WTC11 (cell line): ENCODE measurements around the gene ZNF277. TPM values are rescaled to one million over a fixed set of nuclear protein-coding genes. Genes with fewer than 3 reads are reported as not detected.
A peak's percentile ranks its signal among the peaks of the same experiment; 100 is the strongest.

Source experiments
- ATAC-seq: fragments of 200-7000 bp; cut with Tn5 transposase; 2 replicates; pipeline ENCODE4 v1.10.0; 2021; ENCODE audit warnings: mild to moderate bottlenecking, moderate library complexity
- CTCF ChIA-PET: fragments of 300-600 bp; sonication (Branson Sonifier 250); formaldehyde crosslinking; loops from one replicate; lab custom pipeline; 2021; ENCODE audit warnings: antibody characterized with exemption; lab: Charles Lee
- POLR2A ChIA-PET: fragments of 350-600 bp; sonication (Branson Sonifier 250); formaldehyde crosslinking; loops from one replicate; lab custom pipeline; 2021; ENCODE audit warnings: antibody characterized with exemption; lab: Charles Lee
- DNase-seq: peaks from one replicate; pipeline ENCODE4 v3.0.0; 2021; ENCODE audit warnings: low spot score
- H3K27ac Mint-ChIP-seq: 2 replicates; pipeline ENCODE4 v1.8.0; 2021; ENCODE audit warnings: mixed read lengths
- H3K27me3 Mint-ChIP-seq: 2 replicates; pipeline ENCODE4 v1.8.0; 2021; ENCODE audit warnings: low read depth, mild to moderate bottlenecking, moderate library complexity, mixed read lengths
- H3K36me3 Mint-ChIP-seq: 2 replicates; pipeline ENCODE4 v1.8.0; 2021; ENCODE audit warnings: mixed read lengths
- H3K4me1 Mint-ChIP-seq: 2 replicates; pipeline ENCODE4 v1.8.0; 2022; ENCODE audit warnings: mixed read lengths
- H3K4me3 Mint-ChIP-seq: 2 replicates; pipeline ENCODE4 v1.8.0; 2021; ENCODE audit warnings: mild to moderate bottlenecking, moderate library complexity, mixed read lengths
- H3K9me3 Mint-ChIP-seq: 2 replicates; pipeline ENCODE4 v1.8.0; 2021; ENCODE audit warnings: mixed read lengths
- AR ChIP-seq: fragments of 250-450 bp; sonication (Bioruptor Pico); IDR thresholded peaks from 2 replicates; pipeline ENCODE4 v1.9.0; 2021; ENCODE audit warnings: mild to moderate bottlenecking
- E2F4 ChIP-seq: sonication (generic); formaldehyde crosslinking; IDR thresholded peaks from 2 replicates; pipeline ENCODE4 v1.8.1; 2022; ENCODE audit warnings: low read depth, mild to moderate bottlenecking, moderate library complexity, missing genetic modification reagents, borderline replicate concordance
- E2F5 ChIP-seq: sonication (generic); formaldehyde crosslinking; IDR thresholded peaks from 2 replicates; pipeline ENCODE4 v1.8.1; 2022; ENCODE audit warnings: mild to moderate bottlenecking, moderate library complexity, missing genetic modification reagents
- ESRRA ChIP-seq: sonication (generic); formaldehyde crosslinking; IDR thresholded peaks from 2 replicates; pipeline ENCODE4 v1.8.1; 2022; ENCODE audit warnings: mild to moderate bottlenecking, missing genetic modification reagents, borderline replicate concordance
- JUN ChIP-seq: sonication (generic); formaldehyde crosslinking; IDR thresholded peaks from 2 replicates; pipeline ENCODE4 v1.8.0; 2023; ENCODE audit warnings: mild to moderate bottlenecking, missing genetic modification reagents
- MXD4 ChIP-seq: fragments of 250-450 bp; sonication (Bioruptor Pico); IDR thresholded peaks from 2 replicates; pipeline ENCODE4 v1.8.0; 2021; ENCODE audit warnings: mild to moderate bottlenecking, moderate library complexity, borderline replicate concordance
- NFYB ChIP-seq: sonication (generic); formaldehyde crosslinking; conservative IDR thresholded peaks from 2 replicates; pipeline ENCODE4 v1.8.0; 2022; ENCODE audit warnings: low read depth, missing genetic modification reagents
- PRDM15 ChIP-seq: sonication (generic); formaldehyde crosslinking; IDR thresholded peaks from 2 replicates; pipeline ENCODE4 v1.8.0; 2022; ENCODE audit warnings: missing genetic modification reagents
- PREB ChIP-seq: sonication (generic); formaldehyde crosslinking; IDR thresholded peaks from 2 replicates; pipeline ENCODE4 v1.8.1; 2022; ENCODE audit warnings: mild to moderate bottlenecking, missing genetic modification reagents, moderate library complexity, borderline replicate concordance
- PRRX2 ChIP-seq: fragments of 250-450 bp; sonication (Bioruptor Pico); IDR thresholded peaks from 2 replicates; pipeline ENCODE4 v1.8.0; 2021; ENCODE audit warnings: mild to moderate bottlenecking
- RELA ChIP-seq: sonication (generic); formaldehyde crosslinking; IDR thresholded peaks from 2 replicates; pipeline ENCODE4 v1.8.1; 2022; ENCODE audit warnings: missing genetic modification reagents, mild to moderate bottlenecking, borderline replicate concordance
- SMAD4 ChIP-seq: sonication (generic); formaldehyde crosslinking; IDR thresholded peaks from 2 replicates; pipeline ENCODE4 v1.8.0; 2022; ENCODE audit warnings: mild to moderate bottlenecking, missing genetic modification reagents
- SOX15 ChIP-seq: fragments of 250-450 bp; sonication (Bioruptor Pico); IDR thresholded peaks from 2 replicates; pipeline ENCODE4 v1.9.0; 2021; ENCODE audit warnings: mild to moderate bottlenecking
- SP1 ChIP-seq: sonication (generic); formaldehyde crosslinking; conservative IDR thresholded peaks from 2 replicates; pipeline ENCODE4 v1.8.1; 2022; ENCODE audit warnings: missing genetic modification reagents
- STAT6 ChIP-seq: sonication (generic); formaldehyde crosslinking; conservative IDR thresholded peaks from 2 replicates; pipeline ENCODE4 v1.8.1; 2023; ENCODE audit warnings: mild to moderate bottlenecking, low read depth, missing genetic modification reagents, moderate library complexity
- TEAD4 ChIP-seq: sonication (generic); formaldehyde crosslinking; IDR thresholded peaks from 2 replicates; pipeline ENCODE4 v1.8.0; 2022; ENCODE audit warnings: mild to moderate bottlenecking, missing genetic modification reagents
- TP53 ChIP-seq: sonication (generic); formaldehyde crosslinking; IDR thresholded peaks from 2 replicates; pipeline ENCODE4 v1.8.1; 2023; ENCODE audit warnings: mild to moderate bottlenecking, missing genetic modification reagents
- ZNF263 ChIP-seq: sonication (generic); formaldehyde crosslinking; IDR thresholded peaks from 2 replicates; pipeline ENCODE4 v1.8.1; 2022; ENCODE audit warnings: low read depth, mild to moderate bottlenecking, moderate library complexity, missing genetic modification reagents
- ZNF396 ChIP-seq: fragments of 250-450 bp; sonication (Bioruptor Pico); IDR thresholded peaks from 2 replicates; pipeline ENCODE4 v1.8.0; 2021; ENCODE audit warnings: mild to moderate bottlenecking, moderate library complexity, borderline replicate concordance
- ZNF416 ChIP-seq: fragments of 250-450 bp; sonication (Bioruptor Pico); IDR thresholded peaks from 2 replicates; pipeline ENCODE4 v1.9.0; 2021; ENCODE audit warnings: mild to moderate bottlenecking, inconsistent platforms
- ZNF512 ChIP-seq: sonication (generic); formaldehyde crosslinking; IDR thresholded peaks from 2 replicates; pipeline ENCODE4 v1.8.1; 2022; ENCODE audit warnings: missing genetic modification reagents, borderline replicate concordance
- total RNA-seq: library from RNA; stranded (reverse); gene quantifications from 3 replicates; pipeline ENCODE4 v1.2.3, GENCODE V29; 2021

Gene ZNF277
- total RNA-seq, 1 experiment from 2014 or later, result 22.5 TPM

GRCh38 chr7:112337892-112338291 lies 131.4 kb downstream of the ZNF277 start:
- Mint-ChIP-seq H3K9me3 (no peaks in the 10 kb centered on the region), H3K27me3 (no peaks in the 10 kb centered on the region), H3K27ac (0 out of 2 replicates have a peak overlapping the region, but pooled peaks have one; percentile 7), H3K4me3 (no peak overlapping the region), H3K36me3 (peaks cover 21% of the 10 kb centered on the region), H3K4me1 (peaks cover 16% of the 10 kb centered on the region)
- TF ChIP-seq SOX15 (no peak), MXD4 (CRISPR knock-in tag) (no peak), E2F5 (CRISPR knock-in tag) (no peak), ZNF396 (CRISPR knock-in tag) (no peak), SMAD4 (CRISPR knock-in tag) (no peak), PRRX2 (CRISPR knock-in tag) (no peak), JUN (CRISPR knock-in tag) (no peak), PRDM15 (CRISPR knock-in tag) (no peak), ESRRA (no peak), ZNF512 (no peak), E2F4 (no peak), TP53 (CRISPR knock-in tag) (no peak), ZNF263 (CRISPR knock-in tag) (no peak), PREB (CRISPR knock-in tag) (no peak)
- no peak for DNase-seq
- peak; percentile 69 for ATAC-seq
- CTCF ChIA-PET, result interaction anchor here (0.8 kb wide), 1 partner anchor 575 kb away, joined by 3 read pairs; no protein-coding TSS in a partner anchor
- POLR2A ChIA-PET, result interaction anchor here (0.6 to 1.1 kb wide), 3 partner anchors 25 to 113 kb away, joined by 3 to 4 read pairs (median 3); partner anchors contain the start of gene IFRD1

- no peak for DNase-seq
- ChIA-PET CTCF (no interaction called here), POLR2A (no interaction called here)
- no peak overlapping the region for H3K27ac Mint-ChIP-seq
- H3K4me3 Mint-ChIP-seq, result no peak overlapping the region
- peaks cover 6% of the 10 kb centered on the region; the same call in 1 of the 2 replicates for H3K9me3 Mint-ChIP-seq
- ATAC-seq, result no peak
- peaks cover 16% of the 10 kb centered on the region for H3K4me1 Mint-ChIP-seq
- peaks cover 29% of the 10 kb centered on the region for H3K36me3 Mint-ChIP-seq
- no peaks in the 10 kb centered on the region for H3K27me3 Mint-ChIP-seq
- no peak for TF ChIP-seq RELA (CRISPR knock-in tag)
- no peak for TF ChIP-seq AR (CRISPR knock-in tag)
- TF ChIP-seq NFYB (CRISPR knock-in tag), result no peak
- no peak for TF ChIP-seq SP1 (CRISPR knock-in tag)
- TF ChIP-seq STAT6 (CRISPR knock-in tag), result no peak
- no peak for TF ChIP-seq ZNF416 (CRISPR knock-in tag)
- no peak for TF ChIP-seq TEAD4 (CRISPR knock-in tag)
These were observed 132.3 kb downstream of the ZNF277 start for GRCh38 chr7:112338786-112339185.
